ENCODE measurements around the gene COL17A1.
A peak's percentile ranks its signal among the peaks of the same experiment; 100 is the strongest.

The COL17A1 gene

DNA sequence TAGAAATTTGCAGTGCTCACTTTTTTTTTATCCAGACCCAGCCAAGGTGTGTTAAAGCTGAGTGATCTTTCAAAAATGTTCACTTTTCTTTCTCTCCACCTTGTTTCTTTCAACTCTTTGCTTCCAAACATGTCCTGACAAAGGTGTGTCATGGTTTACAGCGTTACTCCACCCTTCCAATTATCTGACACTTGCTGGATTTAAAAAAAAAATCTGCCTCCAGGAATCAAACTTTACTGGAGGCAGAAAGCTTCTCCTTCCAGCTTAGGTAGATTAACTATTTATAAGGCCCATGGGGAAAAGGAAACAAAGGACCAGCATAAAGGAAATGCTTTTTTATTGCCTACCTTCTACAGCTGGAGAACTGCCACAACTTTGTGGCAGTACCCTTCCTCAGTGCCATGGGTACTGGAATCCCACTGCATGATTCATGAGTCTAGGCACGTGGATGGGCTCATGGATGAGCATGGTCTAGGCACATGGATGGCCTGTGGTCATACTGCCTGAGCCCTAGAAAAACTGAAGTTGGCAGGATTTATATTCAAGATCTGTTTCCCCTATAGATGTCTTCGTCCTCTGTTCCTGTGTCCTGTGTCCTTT is at the start of gene COL17A1:
COL17A1 (minus strand) TSS at position 80 of the 600 bp plus-strand sequence. CDS start 5,207 bp downstream, outside the sequence.
- DNase-seq (ENCODE audit: low read depth in 2 of 2) = no peak

GRCh38 chr10:104130041-104130440 is 44.4 kb upstream of the COL17A1 start:
- DNase-seq (ENCODE audit: low read depth in 2 of 2) = no peak

DNA sequence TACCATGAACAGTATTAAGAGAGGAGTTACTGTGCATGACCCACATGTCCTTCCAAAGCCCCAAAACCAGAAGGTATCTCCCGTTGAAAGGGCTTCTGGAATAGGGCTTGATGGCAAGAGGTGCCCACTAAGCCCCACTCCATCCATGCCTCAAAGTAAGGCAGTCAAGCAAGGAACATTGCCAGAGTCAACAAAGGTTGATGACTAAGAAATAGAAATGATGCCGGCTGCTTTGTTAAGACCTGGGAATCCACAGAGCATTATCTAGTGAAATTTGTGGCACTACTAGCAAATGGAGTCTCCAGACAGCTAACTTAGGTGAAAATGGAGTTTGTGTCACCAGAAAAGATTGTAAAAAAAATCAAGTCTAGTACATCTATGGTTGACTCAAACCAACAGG is 42.5 kb upstream of the COL17A1 start:
- no peak for DNase-seq (ENCODE audit: low read depth in 2 of 2)

DNA sequence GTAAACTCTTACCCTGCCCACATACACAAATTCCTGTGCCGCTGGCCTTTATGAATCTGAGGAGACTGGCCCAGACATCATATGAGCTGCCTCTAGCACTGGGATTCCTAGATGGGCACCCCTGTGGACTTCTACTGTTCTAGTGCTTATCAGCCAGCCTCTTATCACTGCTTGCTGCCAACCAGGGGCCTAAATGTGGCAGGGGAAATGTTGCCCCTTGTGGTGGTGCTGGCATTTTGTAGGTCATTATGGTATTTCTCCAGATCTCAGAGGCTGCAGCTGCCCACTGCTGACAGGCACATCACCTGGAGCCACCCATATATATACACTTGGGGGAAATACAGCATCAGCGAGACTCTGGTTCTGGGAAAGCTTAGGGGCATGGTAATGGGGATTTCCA is 41.7 kb upstream of the COL17A1 start:
- DNase-seq (ENCODE audit: low read depth in 2 of 2) = no peak

DNA sequence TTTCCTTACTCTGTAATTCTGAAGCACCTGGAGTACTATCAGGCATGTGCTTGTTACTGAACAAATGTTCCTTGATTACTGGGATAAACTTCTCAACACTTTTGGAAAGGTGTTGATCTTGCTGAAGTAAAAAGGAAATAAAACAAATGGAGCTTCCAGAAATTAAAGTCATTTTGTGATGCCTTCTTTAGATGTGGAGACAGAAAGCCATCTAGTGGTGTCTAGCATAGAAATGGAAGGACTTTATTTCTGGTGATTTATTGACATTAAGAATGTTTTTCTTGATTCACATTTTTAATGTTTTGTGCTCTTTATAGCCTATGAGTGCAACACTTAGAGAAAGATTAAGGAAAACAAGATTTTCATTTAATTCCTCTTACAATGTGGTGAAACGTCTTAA is 37.7 kb upstream of the COL17A1 start:
- no peak for DNase-seq (ENCODE audit: low read depth in 2 of 2)

GRCh38 chr10:104122225-104123107 is 36.8 kb upstream of the COL17A1 start:
- no peak for DNase-seq (ENCODE audit: low read depth in 2 of 2)

DNA sequence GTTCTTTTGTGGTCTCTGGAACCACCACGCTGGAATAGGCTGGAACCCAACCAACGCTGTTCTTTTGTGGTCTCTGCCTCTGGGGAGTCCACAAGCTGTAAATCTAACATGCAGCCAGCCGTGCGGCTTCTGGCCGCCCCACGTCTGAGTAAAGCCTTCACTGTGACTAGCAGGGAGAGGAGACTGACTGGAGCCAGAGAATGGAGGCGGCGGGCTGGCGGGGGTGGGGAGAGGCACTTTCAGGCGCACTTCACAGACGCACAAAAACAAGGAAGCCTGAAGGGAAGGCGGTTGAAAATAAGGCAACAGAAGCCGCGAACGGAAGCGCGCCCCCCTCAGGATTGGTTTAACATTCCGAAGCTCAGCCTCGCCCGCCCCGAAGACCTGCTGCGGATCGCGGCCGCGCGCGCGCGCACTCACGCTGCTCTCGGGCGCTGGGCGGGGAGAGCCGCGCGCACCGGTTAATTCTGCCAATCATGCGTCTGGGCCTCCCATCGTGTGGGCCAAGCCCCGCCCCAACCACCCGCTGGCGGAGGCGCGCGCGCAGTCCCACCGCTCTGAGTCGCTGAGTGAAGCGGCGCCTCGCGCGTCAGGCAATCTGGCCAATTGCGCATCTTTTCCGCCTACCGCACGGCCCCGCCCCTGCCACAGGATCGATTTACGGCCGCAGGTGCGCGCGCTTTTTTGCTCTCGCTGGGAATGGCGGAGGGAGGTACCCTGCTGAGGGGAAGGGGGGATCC is 36.0 kb upstream of the COL17A1 start, which contains the start of gene SFR1:
SFR1 (plus strand) TSS at position 687 of the 740 bp plus-strand sequence; CDS start at position 700, 13 bp downstream.
- DNase-seq (ENCODE audit: low read depth in 2 of 2) = peak; percentile 97 to 98

DNA sequence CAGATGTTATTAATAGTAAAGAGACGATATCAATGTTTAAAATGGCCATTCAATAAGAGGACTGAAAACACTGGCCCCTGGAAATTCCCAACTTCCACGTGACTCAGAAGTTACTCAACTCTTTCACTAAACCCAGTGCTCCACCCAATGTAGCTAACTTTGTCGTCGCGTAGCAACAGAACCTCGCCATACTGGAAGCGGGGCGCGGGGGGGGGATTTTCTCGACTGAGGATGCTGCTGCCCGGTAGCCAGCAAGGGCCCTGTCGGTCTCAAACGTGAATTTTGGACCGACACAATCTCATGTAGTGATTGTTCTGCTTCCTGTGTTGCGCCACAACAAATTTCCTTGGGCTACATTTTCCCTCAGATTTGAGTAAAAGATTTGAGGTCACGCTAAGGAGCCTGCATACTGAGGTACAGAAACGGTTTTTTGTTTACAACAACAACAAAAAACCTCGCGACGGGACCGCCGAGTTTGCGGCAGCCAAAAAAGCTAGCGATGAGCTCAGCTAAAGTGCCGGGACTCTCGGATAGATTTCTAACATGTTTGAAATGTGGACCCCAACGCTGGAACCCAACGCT is 35.3 kb upstream of the COL17A1 start:
- DNase-seq (ENCODE audit: low read depth in 2 of 2) = peak; percentile 42 to 64

DNA sequence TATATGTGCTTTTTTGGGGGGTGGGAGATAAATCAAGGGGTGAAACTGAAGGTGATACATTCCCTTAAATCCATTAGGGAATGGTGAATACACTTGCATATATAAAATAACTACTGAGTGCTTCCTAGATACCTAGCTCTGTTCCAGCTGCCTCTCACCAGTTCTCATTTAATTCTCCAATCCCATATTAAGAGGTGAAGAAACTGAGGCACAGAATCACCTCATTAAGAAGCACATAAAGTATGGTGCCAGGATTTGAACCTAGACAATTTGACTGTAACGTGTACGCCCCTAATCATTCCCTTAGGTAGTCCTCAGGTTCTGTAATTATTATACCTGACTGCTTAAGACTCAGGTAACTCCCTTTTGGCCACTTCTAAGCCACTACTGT is 34.8 kb upstream of the COL17A1 start:
- DNase-seq (ENCODE audit: low read depth in 2 of 2) = no peak

DNA sequence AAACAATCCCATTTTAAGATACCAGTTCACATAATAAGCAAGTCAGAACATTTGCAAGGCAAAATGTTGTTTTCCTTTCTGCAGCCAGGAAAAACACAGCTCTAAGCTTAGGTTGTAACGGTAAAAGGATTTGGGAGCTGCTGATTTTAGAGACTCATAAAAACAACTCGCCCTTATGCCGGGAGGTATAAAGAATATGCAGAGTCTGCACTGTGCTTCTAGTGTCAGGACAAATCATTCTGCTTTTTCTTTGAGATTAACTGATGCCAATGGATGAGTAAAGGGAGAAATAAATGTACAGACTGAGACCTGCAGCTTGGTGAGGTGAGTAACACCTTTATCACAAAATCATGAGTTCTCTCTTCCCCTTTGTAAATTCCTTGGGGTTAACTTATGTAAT is 34.3 kb upstream of the COL17A1 start:
- no peak for DNase-seq (ENCODE audit: low read depth in 2 of 2)

- DNase-seq (ENCODE audit: low read depth in 2 of 2) = no peak
Observed at GRCh38 chr10:104117839-104118323, 32.2 kb upstream of the COL17A1 start.

- no peak for DNase-seq (ENCODE audit: low read depth in 2 of 2)
Observed at GRCh38 chr10:104113376-104113956, 27.8 kb upstream of the COL17A1 start.

DNA sequence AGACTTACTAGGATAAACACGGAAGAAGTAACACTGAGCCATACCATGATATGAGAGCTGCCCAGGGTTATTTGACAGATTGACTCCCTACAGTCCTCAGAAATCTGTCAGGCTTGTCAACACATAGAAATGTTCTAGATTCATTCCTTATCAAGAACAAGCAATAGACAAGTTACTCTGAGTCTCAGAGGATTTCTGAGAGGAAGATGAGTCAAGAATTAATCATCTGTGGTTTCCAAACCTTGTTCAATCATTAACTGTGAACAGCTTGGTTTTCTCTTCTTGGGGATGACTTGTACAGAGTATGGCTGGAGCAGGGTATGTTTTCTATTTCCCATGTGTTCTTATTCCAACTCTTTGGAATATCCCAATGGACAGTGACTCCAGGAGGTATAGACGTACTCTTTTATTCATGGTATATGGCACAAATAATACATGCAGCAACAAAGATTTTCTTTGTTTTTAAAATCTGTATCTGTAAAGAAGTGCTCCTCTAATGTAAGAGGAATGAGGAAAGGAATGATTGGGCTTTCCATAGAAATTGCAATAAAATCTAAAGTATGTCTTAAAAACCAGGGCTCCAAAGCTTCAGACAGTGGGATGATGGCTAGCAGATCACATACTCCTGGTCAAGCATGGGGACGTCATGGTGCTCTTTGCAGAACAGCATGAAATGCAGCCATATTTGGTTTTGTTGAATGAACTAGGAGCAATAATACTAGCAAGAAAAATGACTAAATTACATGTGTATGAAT is 24.4 kb upstream of the COL17A1 start:
- DNase-seq (ENCODE audit: low read depth in 2 of 2) = no peak

DNA sequence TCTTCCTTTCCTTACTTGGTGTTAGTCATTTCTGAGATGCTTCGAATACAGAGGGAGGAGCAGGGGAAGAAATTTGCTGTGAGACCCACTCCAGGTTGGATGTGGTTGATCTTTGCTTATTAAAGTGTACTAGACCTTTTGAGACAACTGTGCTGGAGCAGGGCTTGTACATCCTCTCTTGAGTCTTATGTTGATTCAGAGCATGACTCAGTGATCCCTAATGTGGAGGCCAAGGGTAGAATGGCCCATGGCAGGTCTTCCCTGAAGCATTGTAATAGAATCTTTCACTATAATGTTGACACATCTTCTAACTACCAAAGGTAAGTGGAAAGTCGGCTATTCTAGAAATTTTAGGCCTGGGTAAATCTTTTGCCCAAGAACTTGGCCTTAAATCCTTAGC is 19.2 kb upstream of the COL17A1 start:
- DNase-seq (ENCODE audit: low read depth in 2 of 2) = no peak

DNA sequence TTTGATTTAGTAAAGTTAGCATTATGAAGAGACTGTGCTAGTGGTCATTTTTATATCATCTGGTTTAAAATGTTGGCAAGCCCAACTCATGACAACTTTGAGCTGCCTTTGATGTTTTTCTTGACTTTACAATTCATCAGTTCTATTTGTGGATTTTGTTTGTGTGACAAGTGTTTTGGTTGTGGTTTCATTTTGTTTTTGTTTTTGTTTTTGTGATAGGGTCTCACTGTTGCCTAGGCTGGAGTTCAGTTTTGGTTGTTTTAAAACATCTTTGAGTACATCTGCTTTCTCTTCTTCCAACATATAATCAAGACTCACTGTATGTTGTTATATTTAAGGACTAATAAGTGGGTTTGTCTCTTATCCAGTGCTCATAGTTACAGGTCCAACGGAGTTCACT is 18.7 kb upstream of the COL17A1 start:
- no peak for DNase-seq (ENCODE audit: low read depth in 2 of 2)

DNA sequence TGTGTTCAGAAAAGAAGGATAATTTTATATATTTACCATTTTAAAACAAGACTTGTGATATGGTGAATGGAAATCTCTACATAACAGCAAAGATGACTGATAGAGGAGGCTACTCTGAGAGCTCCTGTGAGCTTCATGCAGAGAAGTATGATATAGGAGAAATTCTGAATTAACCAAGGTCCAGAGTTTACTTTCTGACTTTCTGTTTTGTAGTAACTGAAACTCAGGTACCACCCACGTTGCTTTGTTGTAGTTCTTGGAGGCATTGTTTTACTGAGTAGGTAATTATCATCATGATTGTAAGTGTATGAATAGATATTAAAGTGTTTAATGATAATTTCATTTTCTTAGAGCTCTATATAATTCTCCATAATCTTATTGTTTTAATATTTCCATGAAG is 18.3 kb upstream of the COL17A1 start:
- DNase-seq (ENCODE audit: low read depth in 2 of 2) = no peak

DNA sequence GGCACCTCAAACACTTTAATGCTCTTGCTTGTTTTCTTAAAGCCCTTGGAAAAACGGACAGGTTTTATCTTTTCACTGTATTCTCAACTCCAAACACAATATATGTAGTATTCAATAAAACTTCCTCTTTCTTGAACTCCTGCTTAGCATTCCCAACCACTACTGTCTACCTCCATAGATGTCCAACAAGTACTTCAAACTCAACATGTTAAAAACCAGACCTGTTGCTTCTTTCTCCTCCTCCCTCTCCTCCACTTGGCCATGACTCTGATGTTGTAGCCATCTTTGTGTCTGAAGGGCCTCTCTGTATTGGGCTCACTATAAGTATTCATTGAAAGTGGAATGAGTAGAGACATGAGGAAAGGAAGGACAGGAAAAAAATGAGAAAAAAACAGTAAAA is 16.2 kb upstream of the COL17A1 start:
- DNase-seq (ENCODE audit: low read depth in 2 of 2) = no peak

GRCh38 chr10:104100795-104101194 is 15.1 kb upstream of the COL17A1 start:
- DNase-seq (ENCODE audit: low read depth in 2 of 2) = no peak

- no peak for DNase-seq (ENCODE audit: low read depth in 2 of 2)
Observed at GRCh38 chr10:104099941-104100340, 14.3 kb upstream of the COL17A1 start.

DNA sequence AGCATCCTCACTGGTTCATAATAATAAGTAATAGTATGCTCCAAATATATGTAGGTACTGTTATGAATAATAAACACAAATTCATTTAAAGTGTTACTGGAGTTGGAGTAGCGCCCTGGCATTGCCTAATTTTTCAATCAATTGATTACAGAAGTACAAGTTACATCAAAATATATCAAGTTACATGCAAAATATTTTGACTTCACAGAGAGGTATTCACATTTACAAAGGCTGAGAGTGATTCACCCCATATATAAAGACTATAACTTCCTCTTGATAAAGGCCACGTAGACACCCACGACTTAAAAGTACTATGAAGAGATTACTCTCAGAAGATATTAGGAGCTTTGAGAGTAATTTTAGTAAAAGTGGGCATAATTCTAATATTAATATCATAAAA is 13.6 kb upstream of the COL17A1 start:
- DNase-seq (ENCODE audit: low read depth in 2 of 2) = no peak
